ENCODE results near the gene TMED4. TPM values are rescaled to one million over a fixed set of nuclear protein-coding genes. Genes with fewer than 3 reads are reported as not detected.

The TMED4 gene
- total RNA-seq, 1 experiment from 2014 or later: 62.4 TPM

DNA sequence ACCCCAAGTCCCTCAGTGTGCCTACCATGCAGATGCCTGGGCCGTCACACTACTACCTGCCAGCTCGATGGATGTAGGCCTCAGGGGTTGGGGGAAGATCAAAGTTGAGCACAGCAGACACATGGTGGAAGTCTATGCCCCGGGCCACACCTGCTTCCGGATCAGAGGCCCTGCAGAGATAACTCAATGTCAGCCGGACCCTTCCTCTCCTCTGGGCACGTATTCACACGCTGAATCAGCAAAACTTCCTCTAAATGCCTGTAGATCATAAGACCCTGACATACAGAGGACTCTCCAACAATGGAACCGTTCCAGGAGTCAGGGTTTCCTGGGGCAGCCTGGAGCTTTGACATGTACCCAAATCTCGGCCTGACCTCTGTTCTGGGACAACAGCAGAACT lies 12.1 kb downstream of the TMED4 start:
- Mint-ChIP-seq H3K27me3 (ENCODE audit: low read depth) (no peaks in the 10 kb centered on the region; the same call in 1 of the 2 replicates), H3K4me3 (no peak overlapping the region), H3K36me3 (ENCODE audit: insufficient read depth in 1 of 3, low read depth in 3 of 3) (peaks cover 66 to 85% (median 77%) of the 10 kb centered on the region in 3 experiments), H3K4me1 (peaks cover 14 to 17% of the 10 kb centered on the region in 2 experiments), H3K9me3 (no peaks in the 10 kb centered on the region; a peak in 1 of 5 replicates), H3K27ac (no peak overlapping the region)
- peaks cover 11% of the 10 kb centered on the region; the same call in 1 of the 2 replicates for H3K79me2 ChIP-seq (ENCODE audit: insufficient read depth, low read length)
- no peak overlapping the region for H2BK120ac ChIP-seq (ENCODE audit: low read depth, low read length, poor library complexity, severe bottlenecking)
- no CpG with 5 or more reads among the region's 9 CpGs for WGBS (ENCODE audit: extremely low coverage, insufficient read length, low lambda C conversion rate)
- H3K23me2 ChIP-seq (ENCODE audit: insufficient read length, low read depth, low read length, poor library complexity, severe bottlenecking): peaks cover 9% of the 10 kb centered on the region
- H4K91ac ChIP-seq (ENCODE audit: insufficient read length, low read depth, low read length): no peak overlapping the region
- no peak overlapping the region for H2AK5ac ChIP-seq (ENCODE audit: insufficient read length, low read length)
- no peak overlapping the region for H4K5ac ChIP-seq (ENCODE audit: insufficient read length, low read depth, low read length)
- H3T11ph ChIP-seq (ENCODE audit: low read length): no peak overlapping the region
- no peak overlapping the region for H3K4me2 ChIP-seq (ENCODE audit: insufficient read depth, insufficient read length, low read length)
- no peak for DNase-seq
- no peak overlapping the region for H3K4ac ChIP-seq (ENCODE audit: low read depth, low read length)
- no peaks in the 10 kb centered on the region for H3K79me1 ChIP-seq (ENCODE audit: insufficient read depth, low read depth, low read length, poor library complexity, severe bottlenecking)
- no peak overlapping the region for H2BK5ac ChIP-seq (ENCODE audit: insufficient read length, low read length)
- no peak overlapping the region for H3K18ac ChIP-seq (ENCODE audit: insufficient read length, low read depth, low read length)
- H3K23ac ChIP-seq (ENCODE audit: insufficient read length, low read depth, low read length): no peak overlapping the region
- H2BK12ac ChIP-seq (ENCODE audit: insufficient read length, low read depth, low read length): no peak overlapping the region
- no peak overlapping the region for H3K56ac ChIP-seq (ENCODE audit: insufficient read length, low read depth, low read length)
- no peaks in the 10 kb centered on the region for H4K20me1 ChIP-seq (ENCODE audit: control insufficient read depth, insufficient read depth, insufficient read length)
- H2BK20ac ChIP-seq (ENCODE audit: low read depth, low read length, poor library complexity, severe bottlenecking): no peak overlapping the region
- no peak overlapping the region for H2AFZ ChIP-seq (ENCODE audit: low read length)
- no peaks in the 10 kb centered on the region for H3K4me1 ChIP-seq (ENCODE audit: insufficient read depth, low read length)
- H3K9me3 ChIP-seq (ENCODE audit: control insufficient read depth, low read depth, low read length): no peaks in the 10 kb centered on the region
- H3K14ac ChIP-seq (ENCODE audit: insufficient read depth, low read length): no peak overlapping the region
- H3K9ac ChIP-seq (ENCODE audit: extremely low read depth, insufficient read length, low read length): no peak overlapping the region
- H3K27me3 ChIP-seq (ENCODE audit: insufficient read depth, low read length): no peaks in the 10 kb centered on the region
- H2BK15ac ChIP-seq (ENCODE audit: low read depth, low read length): no peak overlapping the region
- H4K8ac ChIP-seq (replicated peaks; ENCODE audit: insufficient read length, low read depth, low read length): no peak overlapping the region
- TF ChIP-seq, protein P1, sequence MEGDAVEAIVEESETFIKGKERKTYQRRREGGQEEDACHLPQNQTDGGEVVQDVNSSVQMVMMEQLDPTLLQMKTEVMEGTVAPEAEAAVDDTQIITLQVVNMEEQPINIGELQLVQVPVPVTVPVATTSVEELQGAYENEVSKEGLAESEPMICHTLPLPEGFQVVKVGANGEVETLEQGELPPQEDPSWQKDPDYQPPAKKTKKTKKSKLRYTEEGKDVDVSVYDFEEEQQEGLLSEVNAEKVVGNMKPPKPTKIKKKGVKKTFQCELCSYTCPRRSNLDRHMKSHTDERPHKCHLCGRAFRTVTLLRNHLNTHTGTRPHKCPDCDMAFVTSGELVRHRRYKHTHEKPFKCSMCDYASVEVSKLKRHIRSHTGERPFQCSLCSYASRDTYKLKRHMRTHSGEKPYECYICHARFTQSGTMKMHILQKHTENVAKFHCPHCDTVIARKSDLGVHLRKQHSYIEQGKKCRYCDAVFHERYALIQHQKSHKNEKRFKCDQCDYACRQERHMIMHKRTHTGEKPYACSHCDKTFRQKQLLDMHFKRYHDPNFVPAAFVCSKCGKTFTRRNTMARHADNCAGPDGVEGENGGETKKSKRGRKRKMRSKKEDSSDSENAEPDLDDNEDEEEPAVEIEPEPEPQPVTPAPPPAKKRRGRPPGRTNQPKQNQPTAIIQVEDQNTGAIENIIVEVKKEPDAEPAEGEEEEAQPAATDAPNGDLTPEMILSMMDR (conservative IDR thresholded peaks at IDR 0.05): no peak
- H3K27ac ChIP-seq (ENCODE audit: insufficient read length, low read depth, low read length): no peak overlapping the region
